ENCODE results near the gene POLR3E.

- TF ChIP-seq EZH2 (IDR thresholded peaks at IDR 0.05; ENCODE audit: insufficient read depth, poor library complexity, severe bottlenecking) (no peak), EZH2phosphoT487 (IDR thresholded peaks at IDR 0.05; ENCODE audit: insufficient read depth, low read depth) (no peak)
Measured at GRCh38 chr16:22257440-22257839, 39.8 kb upstream of the POLR3E start.
